Stimulated activated memory B cell treated with anti-CD40 and anti-IgM and Interleukin-4, amounts not matched to agents 10 μg/mL and 1 μg/mL and 100 μg/mL, for 72 hours (primary cell): Measurements from ENCODE around the gene CADPS.
A peak's percentile ranks its signal among the peaks of the same experiment; 100 is the strongest.

ENCODE experiments used
- ATAC-seq: fragments of 150-1000 bp; cut with Tn5 transposase; 2 replicates; pipeline ENCODE4 v1.10.0; 2021
- H3K27ac Mint-ChIP-seq: one replicate; pipeline ENCODE4 v1.8.0; 2022; ENCODE audit warnings: mild to moderate bottlenecking, mixed read lengths
- H3K27me3 Mint-ChIP-seq: one replicate; pipeline ENCODE4 v1.8.0; 2022; ENCODE audit warnings: mixed read lengths
- H3K36me3 Mint-ChIP-seq: one replicate; pipeline ENCODE4 v1.8.0; 2022; ENCODE audit warnings: mixed read lengths
- H3K4me1 Mint-ChIP-seq: one replicate; pipeline ENCODE4 v1.8.0; 2022; ENCODE audit warnings: mixed read lengths
- H3K4me3 Mint-ChIP-seq: one replicate; pipeline ENCODE4 v1.8.0; 2022; ENCODE audit warnings: mild to moderate bottlenecking, moderate library complexity, mixed read lengths
- H3K9me3 Mint-ChIP-seq: one replicate; pipeline ENCODE4 v1.8.0; 2022; ENCODE audit warnings: mixed read lengths

Gene CADPS

GRCh38 chr3:62874711-62875557 is at the start of gene CADPS:
TSS of gene CADPS (minus strand) at chr3:62875416. CDS start at chr3:62875029, 387 bp downstream.
- Mint-ChIP-seq H3K27ac (no peak within 1 kb of the TSS), H3K4me1 (peaks cover 6% of the 10 kb centered on the region), H3K36me3 (no peaks in the 10 kb centered on the region), H3K4me3 (peak within 1 kb of the TSS; percentile 61), H3K27me3 (peaks cover 62% of the 10 kb centered on the region), H3K9me3 (no peaks in the 10 kb centered on the region)
- ATAC-seq: no peak

GRCh38 chr3:62923066-62923465 is 47.9 kb upstream of the CADPS start:
- no peaks in the 10 kb centered on the region for H3K36me3 Mint-ChIP-seq
- no peak overlapping the region for H3K27ac Mint-ChIP-seq
- H3K4me3 Mint-ChIP-seq: no peak overlapping the region
- no peak for ATAC-seq
- H3K9me3 Mint-ChIP-seq: peaks cover 3% of the 10 kb centered on the region
- no peaks in the 10 kb centered on the region for H3K4me1 Mint-ChIP-seq
- no peaks in the 10 kb centered on the region for H3K27me3 Mint-ChIP-seq

- Mint-ChIP-seq H3K9me3 (peaks cover 3% of the 10 kb centered on the region), H3K36me3 (no peaks in the 10 kb centered on the region), H3K27ac (no peak overlapping the region), H3K4me3 (no peak overlapping the region), H3K4me1 (no peaks in the 10 kb centered on the region), H3K27me3 (no peaks in the 10 kb centered on the region)
- ATAC-seq: no peak
Measured at GRCh38 chr3:62922326-62922725, 47.1 kb upstream of the CADPS start.

DNA sequence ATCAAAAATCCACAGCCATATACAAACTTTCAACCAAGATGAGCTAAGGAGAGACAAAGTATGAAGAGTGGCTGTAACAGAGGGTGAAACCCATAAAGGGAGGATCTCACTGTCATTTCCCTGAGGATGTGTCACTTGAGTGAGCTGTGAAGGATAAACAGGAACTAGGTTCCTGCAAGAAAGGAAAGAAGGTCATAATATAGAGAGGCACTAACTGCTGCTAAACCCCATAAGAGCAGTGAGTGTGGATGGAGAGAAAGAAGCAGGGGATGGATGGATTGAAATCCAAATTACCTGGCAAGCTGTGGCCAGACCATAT is 45.2 kb upstream of the CADPS start:
- Mint-ChIP-seq H3K36me3 (no peaks in the 10 kb centered on the region), H3K4me1 (no peaks in the 10 kb centered on the region), H3K4me3 (no peak overlapping the region), H3K9me3 (peaks cover 3% of the 10 kb centered on the region), H3K27me3 (no peaks in the 10 kb centered on the region), H3K27ac (no peak overlapping the region)
- no peak for ATAC-seq

DNA sequence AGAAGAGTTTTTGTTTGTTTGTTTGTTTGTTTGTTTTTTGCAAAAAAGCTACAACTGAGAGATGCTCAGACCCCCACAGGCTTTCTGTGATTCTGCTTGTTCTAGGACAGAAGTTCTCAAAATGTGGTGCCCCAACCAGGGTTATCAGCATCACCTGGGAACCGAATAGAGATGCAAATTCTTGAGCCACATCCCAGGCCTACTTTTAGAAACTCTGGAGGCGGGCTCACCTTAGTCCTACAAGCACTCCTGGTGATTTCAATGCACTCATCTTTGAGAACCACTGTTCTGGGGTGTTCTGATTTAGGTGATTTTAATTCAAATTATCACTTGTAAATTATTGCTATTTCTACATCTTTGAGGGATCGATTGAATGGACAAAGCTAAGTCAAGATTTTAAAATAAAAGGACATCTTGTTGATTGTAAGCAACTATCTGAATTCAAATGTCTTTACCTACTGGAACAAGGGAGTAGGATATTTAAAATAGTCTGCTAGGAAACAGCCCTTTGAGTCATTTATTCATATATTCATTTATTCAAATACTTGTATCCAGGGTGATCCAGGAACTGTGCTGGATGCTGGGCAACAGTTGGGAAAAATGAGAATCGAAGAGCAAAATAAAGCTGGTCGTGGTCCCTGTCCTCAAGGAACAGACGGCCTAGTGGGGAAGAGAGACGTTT is 44.7 kb upstream of the CADPS start:
- Mint-ChIP-seq H3K27ac (no peak overlapping the region), H3K27me3 (no peaks in the 10 kb centered on the region), H3K36me3 (no peaks in the 10 kb centered on the region), H3K9me3 (peaks cover 3% of the 10 kb centered on the region), H3K4me3 (no peak overlapping the region), H3K4me1 (no peaks in the 10 kb centered on the region)
- ATAC-seq: no peak

DNA sequence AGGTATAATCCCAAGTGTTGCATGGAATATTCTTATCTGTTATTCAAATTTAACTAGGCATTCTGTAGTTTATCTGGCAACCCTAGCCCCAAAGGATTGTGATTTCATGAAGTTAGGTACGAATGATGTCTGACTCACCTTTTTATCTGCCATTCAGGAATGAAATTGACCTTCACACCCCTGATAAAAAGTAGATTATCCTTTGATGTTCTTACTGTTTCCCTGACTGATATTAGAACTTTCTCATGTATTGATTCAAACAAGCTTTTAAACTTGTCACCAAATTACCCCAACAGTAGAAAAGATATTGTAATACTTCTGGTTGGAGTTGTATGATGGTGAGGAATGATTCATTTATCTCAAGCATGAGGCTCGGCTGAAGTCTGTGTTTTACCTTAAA is 43.6 kb upstream of the CADPS start:
- Mint-ChIP-seq H3K4me3 (no peak overlapping the region), H3K27ac (no peak overlapping the region), H3K27me3 (no peaks in the 10 kb centered on the region), H3K36me3 (no peaks in the 10 kb centered on the region), H3K4me1 (no peaks in the 10 kb centered on the region), H3K9me3 (peaks cover 3% of the 10 kb centered on the region)
- ATAC-seq: no peak

DNA sequence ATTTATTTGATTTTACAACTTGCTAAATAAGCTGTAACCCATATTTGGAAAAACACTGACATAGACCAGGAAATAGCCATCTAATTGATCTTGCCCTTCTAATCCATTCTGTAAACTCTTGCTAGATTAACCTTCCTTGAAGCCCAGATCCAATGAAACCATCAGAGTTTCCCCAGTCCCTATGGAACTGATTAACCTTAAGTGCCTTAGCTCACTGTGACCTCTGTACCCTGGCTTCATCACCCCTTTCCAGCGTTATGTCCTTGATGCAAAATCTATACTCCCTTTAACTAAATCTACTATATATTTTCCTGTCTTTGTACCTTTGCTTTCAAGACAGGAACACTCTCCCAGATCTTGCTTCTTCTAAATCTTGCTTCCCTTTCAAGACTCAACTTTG is 42.9 kb upstream of the CADPS start:
- Mint-ChIP-seq H3K27ac (no peak overlapping the region), H3K27me3 (no peaks in the 10 kb centered on the region), H3K36me3 (no peaks in the 10 kb centered on the region), H3K9me3 (no peaks in the 10 kb centered on the region), H3K4me3 (no peak overlapping the region), H3K4me1 (no peaks in the 10 kb centered on the region)
- no peak for ATAC-seq

DNA sequence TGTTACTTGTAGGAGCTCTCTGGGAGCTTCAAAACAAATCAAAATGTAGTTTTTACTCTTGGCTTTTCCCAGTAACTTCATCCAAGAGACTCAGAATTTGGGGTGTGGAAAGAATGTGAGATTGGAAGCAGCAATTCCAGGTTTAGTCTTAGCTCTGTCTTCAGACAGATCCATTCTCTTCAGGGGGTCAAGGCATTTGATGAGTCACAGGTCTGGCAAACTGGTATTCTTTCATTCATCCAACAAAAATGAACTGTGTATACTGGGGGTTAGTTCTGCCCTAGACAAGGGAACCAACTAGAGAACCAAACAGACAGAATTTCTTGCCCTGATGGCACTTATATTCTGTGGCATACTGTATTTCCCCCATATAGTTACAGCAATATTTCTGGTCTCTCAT is 36.3 kb upstream of the CADPS start:
- peak; percentile 12 for ATAC-seq

DNA sequence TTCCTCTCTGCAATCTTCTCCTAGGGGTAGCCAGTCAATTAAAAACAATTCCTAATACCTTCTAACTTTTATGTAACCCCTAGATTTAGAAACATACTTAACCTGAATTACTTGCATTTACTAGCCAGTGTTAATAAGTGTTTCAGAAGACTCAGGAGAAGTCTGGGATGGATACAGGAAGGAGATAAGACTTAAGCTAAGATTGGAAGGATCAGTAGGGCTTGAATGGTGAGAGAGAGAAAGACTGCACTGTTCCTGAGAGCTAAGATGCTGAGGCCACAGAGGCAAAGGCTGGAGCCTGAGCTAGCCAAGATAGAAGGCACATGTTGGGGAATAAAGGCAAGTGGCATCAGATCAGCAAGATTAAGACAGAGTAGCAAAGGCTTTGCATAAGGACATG is 30.1 kb upstream of the CADPS start:
- ATAC-seq: no peak
- Mint-ChIP-seq H3K9me3 (no peaks in the 10 kb centered on the region), H3K27me3 (no peaks in the 10 kb centered on the region), H3K27ac (no peak overlapping the region), H3K4me1 (no peaks in the 10 kb centered on the region), H3K4me3 (no peak overlapping the region), H3K36me3 (no peaks in the 10 kb centered on the region)

More for the DNA sequence above, 36.3 kb upstream of the CADPS start:
- no peak overlapping the region for H3K4me3 Mint-ChIP-seq
- no peaks in the 10 kb centered on the region for H3K27me3 Mint-ChIP-seq
- no peak overlapping the region for H3K27ac Mint-ChIP-seq
- no peaks in the 10 kb centered on the region for H3K4me1 Mint-ChIP-seq
- no peaks in the 10 kb centered on the region for H3K36me3 Mint-ChIP-seq
- no peaks in the 10 kb centered on the region for H3K9me3 Mint-ChIP-seq

DNA sequence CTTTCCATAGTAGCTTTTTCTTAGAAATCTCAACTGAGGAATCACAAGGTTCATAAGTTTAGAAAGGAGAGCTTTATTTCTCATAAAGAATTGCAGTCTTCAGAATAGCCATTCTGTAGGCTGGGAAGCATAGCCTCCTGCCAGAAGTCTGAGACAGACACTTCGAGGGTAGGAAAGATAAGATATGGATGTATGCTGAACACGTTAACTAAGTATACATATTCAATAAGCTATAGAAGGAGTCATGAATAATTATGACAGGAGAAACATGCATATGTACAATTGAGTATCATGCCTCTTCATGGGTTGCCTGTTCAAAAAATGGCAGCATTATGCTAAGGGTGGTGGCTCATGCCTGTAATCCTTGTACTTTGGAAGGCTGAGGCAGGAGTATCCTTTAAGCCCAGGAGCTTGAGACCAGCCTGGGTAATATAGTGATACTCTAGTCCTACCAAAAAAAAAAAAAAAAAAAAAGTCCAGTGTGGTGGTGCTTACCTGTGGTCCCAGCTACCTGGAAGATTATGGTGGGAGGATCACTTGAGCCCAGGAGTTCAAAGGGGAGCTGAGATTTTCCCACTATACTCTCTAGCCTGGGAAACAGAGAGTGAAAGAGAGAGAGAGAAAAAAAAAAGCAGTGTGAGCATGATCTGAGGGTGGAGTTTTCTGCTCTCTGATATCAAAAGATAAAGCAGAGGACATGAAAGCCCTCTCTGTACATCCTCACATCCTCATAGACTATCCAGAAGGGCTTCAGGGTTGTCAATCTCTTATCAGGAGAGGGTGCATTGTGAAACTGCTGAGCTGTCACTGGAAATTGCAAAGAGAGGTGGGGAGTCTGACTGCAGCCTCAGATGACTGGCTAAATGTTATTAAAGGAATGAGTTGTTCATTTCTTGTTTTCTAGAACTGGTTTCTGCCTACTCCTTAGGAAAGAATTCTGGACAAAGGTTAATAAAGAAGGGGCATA is 23.6 kb upstream of the CADPS start:
- peak; percentile 16 for ATAC-seq
- no peaks in the 10 kb centered on the region for H3K27me3 Mint-ChIP-seq
- H3K4me1 Mint-ChIP-seq: no peaks in the 10 kb centered on the region
- no peak overlapping the region for H3K4me3 Mint-ChIP-seq
- no peaks in the 10 kb centered on the region for H3K36me3 Mint-ChIP-seq
- H3K27ac Mint-ChIP-seq: no peak overlapping the region
- H3K9me3 Mint-ChIP-seq: no peaks in the 10 kb centered on the region

GRCh38 chr3:62895901-62896300 is 20.7 kb upstream of the CADPS start:
- H3K4me1 Mint-ChIP-seq: no peaks in the 10 kb centered on the region
- H3K27ac Mint-ChIP-seq: no peak overlapping the region
- no peaks in the 10 kb centered on the region for H3K36me3 Mint-ChIP-seq
- no peak for ATAC-seq
- H3K9me3 Mint-ChIP-seq: no peaks in the 10 kb centered on the region
- H3K4me3 Mint-ChIP-seq: no peak overlapping the region
- no peaks in the 10 kb centered on the region for H3K27me3 Mint-ChIP-seq

DNA sequence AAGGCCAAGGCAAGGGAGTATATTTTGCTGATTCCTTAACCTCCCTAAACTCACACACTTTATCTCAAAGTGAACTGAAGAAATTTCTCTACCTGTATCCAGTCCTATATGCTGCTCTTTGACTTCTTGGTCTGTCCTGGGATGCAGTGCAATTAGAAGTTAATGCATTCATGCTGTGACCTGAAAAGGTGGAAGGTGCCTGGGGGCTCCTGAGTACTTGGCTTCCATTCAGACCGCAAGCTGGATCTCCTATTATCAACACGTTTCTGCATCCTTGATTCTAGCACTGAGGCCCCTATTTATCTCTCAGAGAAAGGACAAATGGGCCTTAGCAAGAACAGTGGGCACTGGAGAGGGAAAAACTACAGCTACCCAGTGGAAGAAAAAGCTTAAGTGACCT is 17.7 kb upstream of the CADPS start:
- Mint-ChIP-seq H3K27ac (no peak overlapping the region), H3K9me3 (no peaks in the 10 kb centered on the region), H3K36me3 (no peaks in the 10 kb centered on the region), H3K27me3 (no peaks in the 10 kb centered on the region), H3K4me3 (no peak overlapping the region), H3K4me1 (no peaks in the 10 kb centered on the region)
- no peak for ATAC-seq

DNA sequence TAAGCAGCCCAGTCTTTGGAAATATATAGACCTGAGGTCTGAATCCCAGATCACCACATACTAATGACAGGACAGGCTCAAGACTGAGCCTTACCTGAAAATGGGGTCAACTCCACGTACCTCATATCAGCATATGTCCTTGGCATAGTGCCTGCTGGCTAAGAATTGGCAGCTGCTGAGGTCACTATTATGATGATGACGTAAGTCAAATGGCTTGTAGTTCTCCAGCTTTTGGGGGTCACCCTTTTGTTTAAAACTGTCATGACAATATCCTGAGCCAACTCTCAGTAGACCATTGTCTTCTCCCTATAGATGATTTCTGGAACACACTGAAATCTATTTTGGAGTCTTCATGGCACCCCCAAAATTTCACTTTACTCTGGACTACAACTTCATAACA is 16.8 kb upstream of the CADPS start:
- Mint-ChIP-seq H3K36me3 (no peaks in the 10 kb centered on the region), H3K4me1 (no peaks in the 10 kb centered on the region), H3K9me3 (no peaks in the 10 kb centered on the region), H3K27ac (no peak overlapping the region), H3K4me3 (no peak overlapping the region), H3K27me3 (no peaks in the 10 kb centered on the region)
- ATAC-seq: no peak

- Mint-ChIP-seq H3K27ac (no peak overlapping the region), H3K4me3 (no peak overlapping the region), H3K4me1 (no peaks in the 10 kb centered on the region), H3K9me3 (no peaks in the 10 kb centered on the region), H3K36me3 (no peaks in the 10 kb centered on the region), H3K27me3 (no peaks in the 10 kb centered on the region)
- no peak for ATAC-seq
Measured at GRCh38 chr3:62888778-62889177, 13.6 kb upstream of the CADPS start.

DNA sequence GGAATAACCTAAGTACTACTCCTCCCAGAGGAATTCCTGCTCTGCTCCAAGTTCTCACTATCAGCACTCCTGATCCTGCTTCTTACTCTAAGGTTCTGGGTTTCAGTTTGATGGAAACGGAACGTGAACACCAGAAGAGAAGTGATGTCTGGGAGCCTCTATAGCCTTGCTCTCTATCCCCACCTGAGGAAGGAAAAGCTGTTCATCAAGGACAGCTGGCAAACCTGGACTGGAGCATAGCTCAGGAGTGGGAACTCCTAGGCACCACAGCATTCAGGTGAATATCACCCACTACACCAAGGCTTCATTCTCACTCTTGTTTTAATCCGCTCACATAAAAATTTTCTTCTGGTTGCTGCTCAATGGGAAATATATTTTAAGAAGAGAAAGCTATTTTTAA is 13.0 kb upstream of the CADPS start:
- no peak for ATAC-seq
- no peak overlapping the region for H3K4me3 Mint-ChIP-seq
- H3K4me1 Mint-ChIP-seq: no peaks in the 10 kb centered on the region
- H3K36me3 Mint-ChIP-seq: no peaks in the 10 kb centered on the region
- H3K9me3 Mint-ChIP-seq: no peaks in the 10 kb centered on the region
- H3K27me3 Mint-ChIP-seq: no peaks in the 10 kb centered on the region
- no peak overlapping the region for H3K27ac Mint-ChIP-seq
